ENCODE results near the gene NEDD9. TPM values are rescaled to one million over a fixed set of nuclear protein-coding genes. Genes with fewer than 3 reads are reported as not detected.

Gene NEDD9, protein sequence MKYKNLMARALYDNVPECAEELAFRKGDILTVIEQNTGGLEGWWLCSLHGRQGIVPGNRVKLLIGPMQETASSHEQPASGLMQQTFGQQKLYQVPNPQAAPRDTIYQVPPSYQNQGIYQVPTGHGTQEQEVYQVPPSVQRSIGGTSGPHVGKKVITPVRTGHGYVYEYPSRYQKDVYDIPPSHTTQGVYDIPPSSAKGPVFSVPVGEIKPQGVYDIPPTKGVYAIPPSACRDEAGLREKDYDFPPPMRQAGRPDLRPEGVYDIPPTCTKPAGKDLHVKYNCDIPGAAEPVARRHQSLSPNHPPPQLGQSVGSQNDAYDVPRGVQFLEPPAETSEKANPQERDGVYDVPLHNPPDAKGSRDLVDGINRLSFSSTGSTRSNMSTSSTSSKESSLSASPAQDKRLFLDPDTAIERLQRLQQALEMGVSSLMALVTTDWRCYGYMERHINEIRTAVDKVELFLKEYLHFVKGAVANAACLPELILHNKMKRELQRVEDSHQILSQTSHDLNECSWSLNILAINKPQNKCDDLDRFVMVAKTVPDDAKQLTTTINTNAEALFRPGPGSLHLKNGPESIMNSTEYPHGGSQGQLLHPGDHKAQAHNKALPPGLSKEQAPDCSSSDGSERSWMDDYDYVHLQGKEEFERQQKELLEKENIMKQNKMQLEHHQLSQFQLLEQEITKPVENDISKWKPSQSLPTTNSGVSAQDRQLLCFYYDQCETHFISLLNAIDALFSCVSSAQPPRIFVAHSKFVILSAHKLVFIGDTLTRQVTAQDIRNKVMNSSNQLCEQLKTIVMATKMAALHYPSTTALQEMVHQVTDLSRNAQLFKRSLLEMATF
- 51.6 and 85.7 TPM in 2 replicates for total RNA-seq

DNA sequence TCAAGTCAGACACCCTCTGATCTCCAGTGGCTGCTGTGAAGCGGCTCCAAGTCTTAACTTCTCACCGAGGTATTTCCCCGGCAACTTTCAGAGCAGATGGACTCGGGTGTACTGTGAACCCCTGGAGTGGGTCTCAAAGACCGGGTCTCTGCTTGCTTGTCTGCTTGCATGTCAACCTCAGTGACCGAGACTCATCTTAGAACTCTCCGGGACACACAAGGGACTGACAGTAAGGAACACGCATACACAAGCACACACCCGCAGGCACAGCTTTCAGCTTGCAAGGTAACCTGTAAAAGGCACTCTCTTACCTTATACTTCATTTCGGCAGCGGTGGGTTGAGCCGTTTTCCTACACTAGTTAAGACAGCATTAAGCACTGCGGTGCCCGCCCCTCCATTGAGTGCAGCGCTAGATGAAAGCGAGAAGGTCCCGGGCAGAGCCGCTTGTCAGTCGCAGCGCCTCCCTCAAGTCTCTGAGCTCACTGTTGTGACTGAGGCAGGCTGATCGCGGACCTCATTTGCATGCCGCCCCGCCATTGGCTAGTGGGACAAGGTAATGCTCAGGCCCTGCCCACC, at the start of gene NEDD9:
TSS of gene NEDD9 (minus strand) at position 476 of the 577 bp plus-strand sequence. CDS start at position 323, 153 bp downstream.
- peak; percentile 94 to 99 for DNase-seq (ENCODE audit: low read depth in 2 of 2)

DNA sequence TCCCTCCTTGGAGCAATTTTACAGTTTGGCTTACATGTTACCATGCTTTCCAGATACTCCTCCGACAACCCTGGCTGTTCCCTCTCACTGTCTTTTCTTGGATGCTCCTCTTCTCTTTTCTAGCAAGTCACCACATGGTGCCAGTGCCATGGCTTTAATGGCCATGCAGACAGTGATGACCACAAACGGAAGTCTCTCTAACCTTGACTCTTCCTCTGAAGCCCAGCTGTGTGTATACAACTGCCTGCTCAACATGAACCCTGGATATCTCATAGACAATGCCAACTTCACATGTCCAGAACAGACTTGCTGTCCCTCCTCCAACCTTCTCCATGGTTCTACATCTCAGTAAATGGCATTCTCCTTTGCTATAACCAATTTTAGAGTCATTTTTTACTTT, 49.8 kb upstream of the NEDD9 start:
- no peak for DNase-seq (ENCODE audit: low read depth in 2 of 2)

DNA sequence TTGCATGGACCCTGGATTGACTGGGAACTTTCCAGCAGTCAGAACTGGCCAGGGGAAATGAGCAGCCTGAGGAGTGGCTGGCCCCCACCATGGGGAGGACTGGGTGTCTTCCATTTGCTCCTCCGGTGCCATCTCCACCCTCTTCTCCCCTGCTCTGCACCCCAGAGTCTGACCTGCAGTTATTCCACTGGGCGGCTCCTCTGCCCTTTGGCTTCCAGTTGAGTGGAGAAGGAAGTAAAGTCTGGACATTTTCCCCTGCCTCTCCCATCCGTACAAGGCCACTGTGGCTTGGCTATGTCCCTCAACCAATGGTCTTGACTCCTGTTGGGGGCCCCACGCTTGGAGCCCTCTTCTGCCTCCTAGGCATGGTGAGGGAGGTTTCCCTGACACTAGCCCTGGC, 47.9 kb upstream of the NEDD9 start:
- DNase-seq (ENCODE audit: low read depth in 2 of 2), result no peak

DNA sequence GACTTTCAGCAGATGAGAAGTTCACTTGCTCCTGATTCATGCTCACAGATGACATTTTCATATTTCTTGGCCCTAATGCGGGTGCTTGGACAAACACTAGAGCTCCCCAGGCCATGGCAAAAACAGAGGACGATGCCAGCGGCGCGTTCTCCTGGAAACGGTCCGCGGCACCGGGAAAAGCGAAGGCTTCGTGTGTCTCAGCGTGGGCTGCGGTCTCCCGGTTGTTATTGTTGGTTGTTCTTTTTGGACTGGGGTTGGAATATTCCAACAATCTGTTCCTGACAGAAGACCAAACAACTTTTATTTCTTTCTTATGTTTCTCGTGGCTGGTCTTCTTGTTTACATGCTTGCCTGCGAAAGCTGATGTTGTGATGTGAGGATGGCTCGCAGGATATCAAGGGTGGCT, 46.8 kb upstream of the NEDD9 start:
- DNase-seq (ENCODE audit: low read depth in 2 of 2), result no peak

DNA sequence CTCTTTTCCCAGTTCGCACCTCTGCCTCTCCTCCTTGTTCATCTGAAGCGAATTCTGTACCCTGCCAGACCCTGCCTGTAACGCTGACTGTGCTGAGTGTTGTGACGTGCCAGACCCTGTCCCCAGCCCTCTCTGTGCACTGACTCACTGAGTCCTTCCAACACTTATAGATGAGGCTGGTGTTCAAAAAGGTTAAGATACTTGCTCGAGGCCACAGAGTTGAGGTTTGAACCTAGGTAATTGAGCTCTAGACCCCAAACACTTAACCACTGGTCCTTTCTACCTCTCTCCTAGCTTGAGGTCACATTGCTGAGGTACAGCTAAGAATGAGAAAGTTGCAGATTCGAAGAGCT, 45.7 kb upstream of the NEDD9 start:
- DNase-seq (ENCODE audit: low read depth in 2 of 2), result no peak

DNA sequence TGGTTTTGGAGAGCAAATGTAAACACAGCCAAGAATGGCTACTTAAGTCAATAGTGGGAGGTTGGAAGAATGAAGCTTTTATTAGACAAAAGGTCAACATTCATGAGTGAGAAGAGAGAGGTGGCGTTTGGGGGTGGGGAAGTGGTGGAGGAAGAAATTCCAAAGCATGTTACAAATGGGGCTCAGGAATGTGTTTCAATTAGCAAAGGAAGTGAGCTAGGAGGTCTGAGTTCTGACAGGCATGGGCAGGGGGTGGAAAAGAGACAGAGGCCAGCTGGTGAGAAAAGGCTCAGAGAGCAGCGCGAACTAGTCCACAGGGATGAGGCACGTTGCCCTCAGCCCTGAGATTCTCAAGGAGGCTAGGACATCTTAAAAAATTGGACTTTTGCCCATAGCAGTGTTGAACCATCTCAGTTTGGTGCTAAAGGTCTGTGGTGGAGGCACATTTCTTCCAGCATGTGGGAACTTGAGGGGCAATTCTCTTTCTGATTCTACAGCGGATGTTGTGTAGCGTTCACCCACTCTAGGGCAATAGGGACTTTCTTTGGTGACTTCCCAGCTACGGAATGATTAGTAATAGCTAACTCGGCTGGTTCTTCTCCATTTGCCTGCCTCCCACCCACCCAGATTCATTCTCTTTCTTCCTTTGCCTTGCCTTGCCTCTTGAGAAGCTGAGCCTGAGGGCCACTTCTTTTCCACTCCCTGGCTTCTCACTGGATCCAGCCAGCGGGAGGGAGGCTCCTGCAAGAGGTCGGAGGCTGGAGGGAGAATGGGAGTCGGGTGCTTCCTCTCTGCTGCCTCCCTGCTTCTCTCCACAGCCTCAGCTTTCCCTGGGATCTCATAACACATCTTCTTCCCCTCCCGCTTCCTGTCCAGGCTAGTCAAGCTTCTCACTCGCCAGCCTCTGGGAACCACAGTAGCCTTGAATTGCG, 45.1 kb upstream of the NEDD9 start:
- DNase-seq (ENCODE audit: low read depth in 2 of 2), result peak in 1 of 2 donors; percentile 60

DNA sequence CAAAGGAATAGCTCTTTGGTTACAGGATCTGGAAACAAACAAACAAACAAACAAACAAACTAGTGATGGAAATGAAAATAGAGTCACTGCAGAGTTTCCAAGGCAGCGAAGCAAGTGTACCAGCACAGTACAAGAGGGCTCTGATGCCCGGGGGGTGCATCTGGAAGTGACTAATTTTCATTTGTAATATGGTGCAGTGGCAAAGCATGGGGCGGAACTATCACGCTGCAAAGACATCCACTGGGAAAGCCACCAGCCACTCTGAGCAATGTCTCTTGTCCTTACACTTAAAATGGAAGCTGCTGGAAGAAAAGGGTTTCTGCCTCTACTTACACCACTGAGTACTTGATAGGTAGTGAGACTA, 44.4 kb upstream of the NEDD9 start:
- DNase-seq (ENCODE audit: low read depth in 2 of 2), result no peak

DNA sequence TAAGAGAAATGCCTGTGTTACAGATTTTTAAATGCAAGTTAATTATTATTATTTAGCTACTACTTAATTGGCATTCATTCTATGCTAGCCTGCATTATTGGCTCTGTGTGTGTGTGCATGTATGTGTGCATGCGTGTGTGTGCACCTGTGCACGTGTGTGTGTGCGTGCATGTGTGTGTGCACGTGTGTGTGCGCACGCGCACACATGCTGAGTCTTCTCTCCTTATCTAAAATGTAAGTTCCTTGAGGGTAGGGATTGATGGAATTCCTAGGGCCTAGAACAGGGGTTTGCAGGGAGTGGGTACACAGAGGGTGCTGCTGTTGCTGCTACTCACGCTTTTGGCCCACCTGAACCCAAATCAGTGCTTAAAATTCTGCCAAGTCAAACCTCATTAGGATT, 43.8 kb upstream of the NEDD9 start:
- DNase-seq (ENCODE audit: low read depth in 2 of 2), result no peak

DNA sequence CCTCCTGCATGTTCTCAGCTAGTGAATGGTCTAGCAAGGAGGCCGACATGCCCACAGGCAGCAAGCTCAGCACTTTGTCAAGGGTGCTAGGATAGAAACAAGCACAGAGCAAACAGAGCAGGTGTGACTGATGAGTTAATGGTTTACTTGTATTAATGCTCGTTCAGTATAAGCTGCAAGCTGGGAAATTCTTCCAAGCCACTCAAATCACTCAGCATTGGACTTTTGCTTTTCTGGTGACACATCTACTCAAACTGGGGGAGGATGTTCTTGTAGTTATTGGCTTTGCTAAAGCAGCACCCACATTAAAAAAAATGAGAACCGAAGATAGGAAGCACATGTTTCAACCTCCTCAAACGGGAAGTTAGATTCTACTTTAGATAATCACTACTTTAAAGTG, 43.1 kb upstream of the NEDD9 start:
- DNase-seq (ENCODE audit: low read depth in 2 of 2), result no peak

DNA sequence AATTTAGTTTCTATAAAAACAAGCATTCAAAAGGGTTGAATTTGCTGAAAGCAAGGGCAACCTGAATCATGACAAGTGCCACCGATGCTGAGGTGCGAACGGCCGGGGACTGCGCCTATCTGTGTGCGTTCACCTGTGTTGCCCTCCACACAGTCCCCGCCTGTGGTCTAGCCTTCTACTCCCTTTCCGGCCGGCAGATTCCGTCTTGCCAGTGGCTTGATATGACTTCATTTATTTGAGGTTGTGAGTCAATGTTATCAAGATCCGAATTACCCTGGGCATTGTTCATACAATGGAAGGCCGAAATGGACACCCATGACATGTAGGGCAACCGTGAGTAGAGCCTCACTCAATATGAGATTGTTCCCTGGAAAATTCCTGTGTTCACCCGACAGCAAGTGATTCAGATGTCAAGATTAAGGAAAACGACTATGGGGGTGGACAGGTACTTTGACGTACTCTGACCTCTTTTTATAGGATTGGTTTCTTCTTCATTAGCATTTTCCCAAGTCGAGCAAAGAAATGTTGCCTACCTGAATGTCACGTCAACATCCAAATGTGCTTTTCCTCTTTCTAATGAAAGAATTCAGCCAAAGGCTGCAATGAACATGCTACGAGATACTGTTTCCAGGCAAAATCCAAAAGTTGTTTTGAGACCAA, 41.1 kb upstream of the NEDD9 start:
- DNase-seq (ENCODE audit: low read depth in 2 of 2), result no peak

DNA sequence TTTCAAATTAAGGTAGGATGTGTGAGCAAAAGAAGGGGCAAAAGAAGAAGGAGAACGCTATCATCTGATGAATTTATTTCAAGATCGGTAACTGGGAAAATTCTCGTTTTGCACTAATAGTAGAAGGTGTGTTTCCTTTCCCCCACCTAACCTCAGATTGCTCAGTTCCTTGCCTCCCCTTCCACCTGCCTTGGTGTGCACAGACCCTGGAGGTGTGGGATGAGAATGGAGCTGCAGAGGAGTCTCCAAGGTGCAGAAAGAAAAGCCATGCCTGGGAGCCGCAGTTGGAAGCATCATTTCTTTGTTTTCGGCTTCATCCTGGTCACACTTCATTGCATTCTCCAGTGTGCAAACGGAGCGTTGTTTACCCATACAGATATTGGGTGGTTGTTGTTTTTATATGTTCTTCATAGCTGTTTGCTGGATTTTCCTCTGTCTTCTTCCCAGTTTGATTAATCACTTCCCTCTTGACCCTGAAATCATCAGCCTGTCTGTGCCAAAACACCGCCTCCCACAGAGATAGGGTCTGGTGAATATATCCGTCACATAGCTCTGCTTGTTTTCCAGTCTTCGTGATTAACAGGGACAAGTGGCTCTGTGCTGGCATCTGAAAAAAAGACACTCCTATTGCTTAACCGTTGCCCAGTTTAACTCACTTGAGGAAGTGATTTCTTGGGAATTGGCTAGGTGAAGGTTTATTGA, 40.2 kb upstream of the NEDD9 start:
- peak in 1 of 2 donors; percentile 3 for DNase-seq (ENCODE audit: low read depth in 2 of 2)

DNA sequence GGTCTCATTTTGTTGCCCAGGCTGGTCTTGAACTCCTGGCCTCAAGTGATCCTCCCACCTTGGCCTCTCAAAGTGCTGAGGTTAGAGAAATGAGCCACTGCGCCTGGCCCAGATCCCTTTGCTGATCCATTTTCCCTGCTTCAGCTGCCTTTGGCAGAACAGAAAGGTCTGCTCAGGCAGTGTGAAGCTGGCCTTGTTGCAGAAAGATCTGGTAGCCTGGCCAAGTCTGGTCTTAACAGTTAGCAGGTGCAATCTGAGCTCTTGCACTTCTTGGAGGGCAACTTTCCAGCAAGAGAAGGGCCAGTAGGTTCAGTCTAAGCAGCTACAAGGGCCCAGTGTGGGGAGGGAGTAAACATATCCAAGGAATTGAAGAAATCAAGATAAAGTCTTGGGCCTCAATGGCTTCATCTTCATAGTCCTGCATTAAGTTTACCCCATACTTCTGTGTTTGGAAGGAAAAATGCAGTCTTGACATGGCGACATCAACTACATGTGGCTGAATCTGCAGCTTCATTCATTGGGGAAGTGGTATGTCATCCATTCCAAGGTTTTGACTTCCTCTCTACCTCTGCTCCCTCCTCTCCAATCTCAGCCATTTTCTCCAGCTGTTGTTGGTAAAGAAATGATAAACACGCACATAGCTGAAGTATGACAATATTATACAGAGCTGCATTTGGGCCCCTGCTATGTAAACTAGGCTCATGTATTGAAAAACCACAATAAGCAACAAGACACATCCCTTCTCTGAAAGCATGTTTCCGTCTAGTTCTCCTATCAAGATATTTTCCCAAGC, 39.0 kb upstream of the NEDD9 start:
- DNase-seq (ENCODE audit: low read depth in 2 of 2), result no peak

DNA sequence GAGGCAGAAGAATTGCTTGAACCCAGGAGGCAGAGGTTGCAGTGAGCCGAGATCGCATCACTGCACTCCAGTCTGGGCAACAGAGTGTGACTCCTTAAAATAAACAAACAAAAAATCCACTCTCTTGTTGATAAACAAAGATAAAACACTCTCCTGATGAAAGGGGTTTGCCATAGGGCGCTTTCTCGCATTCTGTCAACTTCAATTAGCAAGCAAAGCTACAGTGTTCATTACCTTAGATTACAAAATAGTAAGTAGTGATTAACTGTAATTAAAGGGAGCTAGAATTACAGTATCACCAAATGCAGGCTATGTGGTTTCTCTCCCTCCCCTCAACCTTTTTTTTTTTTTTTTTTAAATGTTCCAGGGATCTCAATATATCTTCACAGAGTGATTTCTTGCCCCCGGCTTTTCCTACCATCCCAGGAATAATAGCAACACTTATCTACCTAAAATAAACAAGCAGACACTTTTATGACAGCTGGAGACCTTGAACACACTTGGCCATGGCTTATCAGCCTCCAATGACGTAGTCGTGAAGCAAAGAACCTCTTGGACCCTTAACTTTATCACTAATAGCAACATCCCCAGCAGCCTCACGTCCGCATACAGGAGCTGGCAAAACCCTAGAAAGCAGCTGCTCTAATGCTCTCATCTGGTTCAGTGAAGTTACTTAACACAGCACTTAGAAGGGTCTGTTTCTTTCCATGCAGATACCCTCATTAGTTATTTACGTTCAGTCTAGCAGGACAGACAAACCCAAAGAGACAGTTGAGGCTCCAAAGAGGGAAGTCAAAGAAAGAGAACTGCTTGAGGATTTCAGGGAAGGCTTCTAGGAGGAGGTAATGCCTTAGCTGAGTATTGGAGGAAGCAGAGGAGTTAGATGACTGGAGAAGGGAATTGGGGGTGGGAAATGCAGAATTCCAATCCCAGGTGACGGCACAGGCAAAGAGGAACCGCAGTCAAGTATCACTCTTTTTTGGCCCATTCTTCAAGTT, 37.9 kb upstream of the NEDD9 start:
- no peak for DNase-seq (ENCODE audit: low read depth in 2 of 2)

DNA sequence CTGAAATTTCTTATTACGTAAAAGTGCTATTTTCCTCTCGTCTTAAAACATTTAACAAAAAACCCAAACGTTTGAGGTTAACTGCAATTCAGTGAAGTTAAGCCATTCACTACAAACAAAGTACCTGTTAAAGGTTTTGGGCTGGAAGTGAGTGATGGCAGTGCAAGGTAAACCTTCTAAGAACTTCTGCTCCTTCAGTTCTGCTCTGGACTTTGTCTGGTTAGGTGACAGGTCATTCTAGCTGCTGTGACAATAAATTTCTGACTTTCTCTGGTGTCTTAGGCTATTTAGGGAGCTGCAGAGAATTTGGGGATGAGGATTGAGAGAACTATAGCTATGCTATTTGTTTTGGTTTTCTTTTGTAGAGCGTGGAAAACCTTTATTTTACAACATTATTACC, 36.5 kb upstream of the NEDD9 start:
- DNase-seq (ENCODE audit: low read depth in 2 of 2), result no peak

DNA sequence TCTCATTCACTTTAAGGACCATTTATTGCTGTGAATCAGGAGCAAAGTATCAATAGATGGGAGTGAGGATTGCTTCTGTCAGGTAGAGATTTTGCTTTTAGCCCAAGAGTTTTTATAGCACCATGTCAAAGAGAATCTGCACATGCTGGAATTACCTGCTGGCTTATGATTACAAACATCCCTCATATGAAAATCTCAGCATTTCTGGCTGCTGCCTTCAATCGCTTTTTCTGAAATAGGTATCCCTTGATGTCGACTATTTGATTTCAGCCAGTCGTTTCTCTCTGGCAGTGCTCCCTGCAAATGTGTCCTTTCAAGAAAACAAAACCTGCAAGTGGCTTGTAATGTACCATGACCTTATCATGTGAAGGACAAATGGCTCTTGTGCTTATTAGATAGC, 34.5 kb upstream of the NEDD9 start:
- no peak for DNase-seq (ENCODE audit: low read depth in 2 of 2)

DNA sequence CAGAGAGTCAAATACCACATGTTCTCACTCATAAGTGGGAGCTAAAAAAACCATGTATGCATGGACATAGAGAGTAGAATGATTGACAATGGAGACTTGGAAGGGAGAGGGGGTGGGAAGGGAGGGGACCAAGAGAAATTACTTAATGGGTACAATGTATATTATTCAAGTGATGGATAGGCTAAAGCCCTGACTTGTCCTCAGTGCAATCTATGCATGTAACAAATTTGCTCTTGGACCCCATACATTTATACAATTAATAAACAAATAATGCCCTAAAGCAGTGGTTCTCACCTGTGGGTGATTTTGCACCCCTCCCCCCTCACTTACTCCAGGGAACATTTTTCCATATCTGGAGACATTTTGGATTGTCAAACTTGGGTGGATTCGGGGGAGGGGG, 33.5 kb upstream of the NEDD9 start:
- DNase-seq (ENCODE audit: low read depth in 2 of 2), result no peak

DNA sequence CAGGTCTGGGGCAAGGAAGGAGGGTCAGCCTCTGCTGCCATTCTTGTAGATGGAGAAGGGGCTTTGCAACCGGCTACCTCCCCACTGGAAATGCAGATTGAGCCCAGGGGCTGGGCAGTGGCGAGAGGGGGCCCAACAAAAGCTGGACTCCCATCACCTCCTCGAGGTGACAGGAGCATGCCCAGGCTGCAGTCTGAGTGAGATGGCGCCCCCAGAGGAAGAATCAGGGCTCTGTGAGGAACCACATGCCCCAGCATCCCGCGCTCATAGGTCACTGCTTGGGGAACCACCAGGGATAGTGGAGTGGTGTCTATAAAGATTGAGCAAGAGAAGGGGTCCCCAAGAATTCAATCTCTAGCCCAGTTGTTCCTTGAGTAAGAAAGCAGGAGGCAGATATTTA, 31.6 kb upstream of the NEDD9 start:
- no peak for DNase-seq (ENCODE audit: low read depth in 2 of 2)

DNA sequence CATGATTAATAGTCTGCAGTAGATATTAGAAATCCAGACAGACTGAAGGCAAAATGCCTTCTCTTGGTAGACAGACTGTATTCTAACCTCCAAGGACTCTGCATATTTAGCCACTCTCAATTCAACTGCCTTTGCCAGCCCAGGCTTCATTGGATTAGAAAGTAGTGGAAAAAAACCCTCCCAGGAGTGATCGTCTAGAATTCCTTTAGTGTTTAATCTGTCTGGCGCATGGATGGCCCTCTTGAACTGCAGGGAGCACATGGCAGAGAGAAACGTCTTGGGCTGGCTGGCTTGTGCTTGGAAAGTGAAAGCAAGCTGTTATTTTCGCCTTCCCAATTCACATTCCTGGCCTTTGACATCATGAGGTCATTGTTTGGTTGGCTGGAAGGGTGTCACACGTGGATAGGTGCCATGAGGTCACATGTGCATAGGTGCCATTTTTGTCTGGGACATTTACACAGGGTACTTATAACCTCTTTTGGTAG, 30.9 kb upstream of the NEDD9 start:
- DNase-seq (ENCODE audit: low read depth in 2 of 2), result peak; percentile 23 to 71

All from dermis microvascular lymphatic vessel endothelial cell (primary cell).